B cell (primary cell): ENCODE data around the gene TPP1. TPM values are rescaled to one million over a fixed set of nuclear protein-coding genes. Genes with fewer than 3 reads are reported as not detected.

Source experiments
- ATAC-seq: fragments of 200-7000 bp; cut with Tn5 transposase; one replicate; pipeline ENCODE4 v1.10.0; 2021; ENCODE audit warnings: low read depth, mild to moderate bottlenecking, moderate number of reproducible peaks, moderate library complexity
- CTCF ChIA-PET: fragments of 350-600 bp; sonication (Branson Sonifier 250); formaldehyde crosslinking; loops from one replicate; lab custom pipeline; 2021; ENCODE audit warnings: antibody characterized with exemption, inconsistent platforms; lab: Charles Lee
- POLR2A ChIA-PET: fragments of 350-600 bp; sonication (Branson Sonifier 250); formaldehyde crosslinking; loops from one replicate; lab custom pipeline; 2021; ENCODE audit warnings: antibody characterized with exemption; lab: Charles Lee
- DNase-seq: peaks from one replicate; pipeline ENCODE4 v3.0.0; 2013
- H2AFZ ChIP-seq: 2 replicates; pipeline ENCODE4 v1.6.1; 2012; ENCODE audit warnings: mild to moderate bottlenecking, low read depth, low read length; ENCODE audit not compliant: insufficient read depth, poor library complexity, severe bottlenecking
- H3K27ac ChIP-seq, 2 donors: 1 replicate in 1 of 2; 2 replicates in 1 of 2; pipeline ENCODE4 v1.5.1; 2012 to 2013; ENCODE audit warnings: low read length in 2 of 2, mild to moderate bottlenecking in 2 of 2, moderate library complexity in 1 of 2
- H3K27me3 ChIP-seq, 4 experiments: fragments of 200-600 bp in 1 of 4; sonication (generic) in 1 of 4; replicated peaks in 1 of 4; 1 replicate in 2 of 4; 2 replicates in 2 of 4; pipeline versions ENCODE4 v1.6.1 to v1.7.0; 2013 to 2016; ENCODE audit warnings: low read length in 3 of 4, mild to moderate bottlenecking in 2 of 4, mixed read lengths in 1 of 4, moderate library complexity in 1 of 4; ENCODE audit not compliant: insufficient read depth in 4 of 4, control insufficient read depth in 3 of 4; ENCODE audit errors: control extremely low read depth in 1 of 4
- H3K36me3 ChIP-seq, 2 experiments: replicated peaks in 1 of 2; 1 replicate in 1 of 2; 2 replicates in 1 of 2; pipeline versions ENCODE4 v1.6.1 to v1.7.1; 2013; ENCODE audit warnings: low read length in 1 of 2; ENCODE audit not compliant: insufficient read depth in 2 of 2, control insufficient read depth in 1 of 2; ENCODE audit errors: control extremely low read depth in 1 of 2, extremely low read depth in 1 of 2
- H3K4me1 ChIP-seq, 2 donors: fragments of 200-600 bp in 1 of 2; sonication (generic) in 1 of 2; 1 replicate in 1 of 2; 2 replicates in 1 of 2; pipeline versions ENCODE4 v1.5.1 to v1.6.1; 2013 to 2017; ENCODE audit warnings: low read length in 2 of 2; ENCODE audit not compliant: control insufficient read depth in 2 of 2, insufficient read depth in 2 of 2
- H3K4me2 ChIP-seq: replicated peaks from 2 replicates; pipeline ENCODE3; 2012; ENCODE audit warnings: mild to moderate bottlenecking, low read depth, low read length; ENCODE audit not compliant: poor library complexity, severe bottlenecking
- H3K4me3 ChIP-seq, 5 experiments: fragments of 200-600 bp in 1 of 5; sonication (generic) in 1 of 5; 1 replicate in 3 of 5; 2 replicates in 2 of 5; pipeline versions ENCODE4 v1.5.1 to v1.7.0; 2011 to 2016; ENCODE audit warnings: low read length in 4 of 5, mild to moderate bottlenecking in 4 of 5, low read depth in 2 of 5, control low read depth in 1 of 5, moderate library complexity in 1 of 5; ENCODE audit not compliant: insufficient read depth in 1 of 5; ENCODE audit errors: control extremely low read depth in 1 of 5, extremely low read depth in 1 of 5
- H3K79me2 ChIP-seq: fragments of 200-600 bp; sonication (generic); one replicate; pipeline ENCODE4 v1.6.0; 2016; ENCODE audit warnings: low read length; ENCODE audit not compliant: control insufficient read depth, insufficient read depth
- H3K9ac ChIP-seq: fragments of 200-600 bp; sonication (generic); 2 replicates; pipeline ENCODE4 v1.6.1; 2017; ENCODE audit warnings: mild to moderate bottlenecking, low read length, moderate library complexity
- H3K9me3 ChIP-seq, 3 donors: one replicate each; pipeline versions ENCODE4 v1.6.1 to v1.7.1; 2013; ENCODE audit warnings: low read length in 2 of 3; ENCODE audit not compliant: control insufficient read depth in 2 of 3, insufficient read depth in 1 of 3; ENCODE audit errors: control extremely low read depth in 1 of 3
- H4K20me1 ChIP-seq: 2 replicates; pipeline ENCODE4 v1.6.0; 2012; ENCODE audit warnings: mild to moderate bottlenecking, low read length; ENCODE audit not compliant: insufficient read depth, control insufficient read depth, poor library complexity, severe bottlenecking
- H3K27ac Mint-ChIP-seq: one replicate; pipeline ENCODE4 v1.8.0; 2021; ENCODE audit warnings: mixed read lengths
- H3K27me3 Mint-ChIP-seq: one replicate; pipeline ENCODE4 v1.8.0; 2021; ENCODE audit warnings: mixed read lengths
- H3K4me1 Mint-ChIP-seq: one replicate; pipeline ENCODE4 v1.8.0; 2021; ENCODE audit warnings: mixed read lengths
- H3K4me3 Mint-ChIP-seq: one replicate; pipeline ENCODE4 v1.8.0; 2021; ENCODE audit warnings: mixed read lengths
- H3K9me3 Mint-ChIP-seq: one replicate; pipeline ENCODE4 v1.8.0; 2022; ENCODE audit warnings: mixed read lengths; ENCODE audit not compliant: insufficient read depth
- EZH2 ChIP-seq: IDR thresholded peaks from 2 replicates; pipeline ENCODE4 v1.6.1; 2012; ENCODE audit warnings: borderline replicate concordance, low read depth, mild to moderate bottlenecking, moderate library complexity, low read length; ENCODE audit not compliant: insufficient read depth, poor library complexity, severe bottlenecking
- WGBS: methylation state at CpG from one replicate; pipeline ENCODE4 v1.1.5; 2013; ENCODE audit warnings: missing lambda C conversion rate; ENCODE audit not compliant: insufficient coverage; 5-methylcytosine and 5-hydroxymethylcytosine counted together
- intact Hi-C: fragments of 100-400 bp; cut with micrococcal nuclease; formaldehyde crosslinking; loops from one replicate; pipeline ENCODE4 v1.10.0; 2022
- polyA plus RNA-seq: library from polyadenylated mRNA; depleted of rRNA; stranded (reverse); fragments of >200 nt; gene quantifications from 2 replicates; pipeline ENCODE4 v1.2.3, GENCODE V29; 2012
- total RNA-seq, 2 donors: library from RNA; stranded (reverse); fragments of 120-200 nt in 1 of 2; gene quantifications; 1 replicate in 1 of 2; 2 replicates in 1 of 2; pipeline versions ENCODE4 v1.2.3 to v1.2.4, GENCODE V29; 2013 to 2022
- TF ChIP-seq, protein P1 (sequence below): fragments of 200-600 bp; IDR thresholded peaks from one replicate; pipeline ENCODE4 v1.8.0; 2022; ENCODE audit warnings: antibody characterized with exemption, mild to moderate bottlenecking

Gene TPP1
- total and polyA plus RNA-seq, 2 donors (not counting 1 experiment from before 2014, with no cell fraction given) = 133 to 191 TPM

DNA sequence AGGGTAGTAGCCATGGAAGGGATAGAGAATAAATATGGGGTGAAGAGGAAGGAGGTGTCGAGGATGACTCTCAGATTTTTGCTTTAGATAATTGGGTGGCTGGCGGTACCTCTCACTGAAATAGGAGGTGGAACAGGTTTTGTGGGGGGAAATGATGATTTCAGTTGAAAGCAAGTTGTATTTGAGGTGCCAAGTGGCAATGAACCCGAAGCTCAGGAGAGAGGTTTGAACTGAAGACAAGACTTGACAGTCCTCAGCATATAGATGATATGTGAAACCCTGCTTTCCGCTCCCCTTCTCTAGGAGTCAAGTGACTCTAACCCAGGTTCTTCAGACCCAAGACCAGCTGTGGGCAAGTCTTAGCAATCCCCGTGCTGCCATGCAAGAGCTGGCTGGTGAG lies 49.5 kb downstream of the TPP1 start:
- Mint-ChIP-seq H3K27ac (no peak overlapping the region), H3K4me3 (no peak overlapping the region), H3K4me1 (no peaks in the 10 kb centered on the region), H3K27me3 (no peaks in the 10 kb centered on the region), H3K9me3 (no peaks in the 10 kb centered on the region)
- H3K9me3 ChIP-seq = no peaks in the 10 kb centered on the region
- intact Hi-C loops = no loop called here
- no peak overlapping the region for H3K4me3 ChIP-seq
- DNase-seq (no peak), ATAC-seq (no peak)
- H3K9ac ChIP-seq = no peak overlapping the region
- 88% methylated on average over 4 of the region's 5 CpGs for WGBS
- ChIA-PET CTCF (no interaction called here), POLR2A (no interaction called here)
- no peaks in the 10 kb centered on the region for H3K27me3 ChIP-seq
- H3K4me2 ChIP-seq = no peak overlapping the region
- no peaks in the 10 kb centered on the region for H3K4me1 ChIP-seq
- no peaks in the 10 kb centered on the region for H4K20me1 ChIP-seq
- TF ChIP-seq EZH2 = no peak
- TF ChIP-seq, protein P1, sequence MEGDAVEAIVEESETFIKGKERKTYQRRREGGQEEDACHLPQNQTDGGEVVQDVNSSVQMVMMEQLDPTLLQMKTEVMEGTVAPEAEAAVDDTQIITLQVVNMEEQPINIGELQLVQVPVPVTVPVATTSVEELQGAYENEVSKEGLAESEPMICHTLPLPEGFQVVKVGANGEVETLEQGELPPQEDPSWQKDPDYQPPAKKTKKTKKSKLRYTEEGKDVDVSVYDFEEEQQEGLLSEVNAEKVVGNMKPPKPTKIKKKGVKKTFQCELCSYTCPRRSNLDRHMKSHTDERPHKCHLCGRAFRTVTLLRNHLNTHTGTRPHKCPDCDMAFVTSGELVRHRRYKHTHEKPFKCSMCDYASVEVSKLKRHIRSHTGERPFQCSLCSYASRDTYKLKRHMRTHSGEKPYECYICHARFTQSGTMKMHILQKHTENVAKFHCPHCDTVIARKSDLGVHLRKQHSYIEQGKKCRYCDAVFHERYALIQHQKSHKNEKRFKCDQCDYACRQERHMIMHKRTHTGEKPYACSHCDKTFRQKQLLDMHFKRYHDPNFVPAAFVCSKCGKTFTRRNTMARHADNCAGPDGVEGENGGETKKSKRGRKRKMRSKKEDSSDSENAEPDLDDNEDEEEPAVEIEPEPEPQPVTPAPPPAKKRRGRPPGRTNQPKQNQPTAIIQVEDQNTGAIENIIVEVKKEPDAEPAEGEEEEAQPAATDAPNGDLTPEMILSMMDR = no peak
- H3K79me2 ChIP-seq = no peaks in the 10 kb centered on the region
- no peak overlapping the region for H2AFZ ChIP-seq
- no peaks in the 10 kb centered on the region for H3K36me3 ChIP-seq
- no peak overlapping the region for H3K27ac ChIP-seq

DNA sequence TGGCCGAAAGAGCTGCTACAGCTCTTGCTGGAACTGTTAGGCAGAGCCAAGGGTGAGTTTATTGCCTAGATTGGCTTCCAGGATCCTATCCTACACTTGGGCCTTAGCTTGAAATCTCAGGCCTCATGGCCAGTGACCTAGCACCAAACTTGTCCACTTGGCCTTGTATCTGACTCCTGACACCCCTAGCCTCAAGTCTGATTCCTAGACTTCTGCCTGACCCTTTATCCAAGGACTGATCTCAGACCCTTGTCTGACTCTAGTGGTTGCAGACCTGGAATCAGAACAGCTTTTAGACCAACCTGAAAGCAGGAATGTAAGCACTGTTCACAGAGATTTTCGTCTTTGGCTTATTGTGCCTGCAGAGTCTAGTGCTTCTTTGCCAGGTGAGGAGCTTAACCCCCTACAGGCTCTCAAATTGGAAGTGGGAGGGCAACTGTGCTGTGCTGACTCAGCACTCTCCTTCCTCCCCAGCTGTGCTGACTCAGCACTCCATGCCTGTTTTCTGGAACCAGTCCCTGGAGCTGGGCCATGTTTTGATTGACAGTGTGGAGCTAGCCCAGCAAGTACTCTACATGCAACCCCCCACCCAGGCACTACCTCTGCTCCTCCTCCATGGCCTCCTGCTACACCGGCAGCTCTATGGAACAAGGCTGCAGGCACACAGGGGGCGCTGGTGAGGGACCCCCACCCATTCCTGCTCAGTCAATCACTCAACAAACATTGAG lies 50.9 kb downstream of the TPP1 start:
- no peak for TF ChIP-seq EZH2
- TF ChIP-seq, protein P1 = no peak
- ChIA-PET POLR2A (no interaction called here), CTCF (no interaction called here)
- DNase-seq = no peak
- Histone ChIP-seq H3K79me2 (no peaks in the 10 kb centered on the region), H3K4me1 (no peaks in the 10 kb centered on the region), H4K20me1 (no peaks in the 10 kb centered on the region), H3K4me3 (no peak overlapping the region), H3K27me3 (no peaks in the 10 kb centered on the region), H3K27ac (no peak overlapping the region), H3K4me2 (no peak overlapping the region), H2AFZ (no peak overlapping the region), H3K36me3 (no peaks in the 10 kb centered on the region), H3K9ac (no peak overlapping the region), H3K9me3 (no peaks in the 10 kb centered on the region)
- Mint-ChIP-seq H3K27me3 (no peaks in the 10 kb centered on the region), H3K4me3 (no peak overlapping the region), H3K27ac (no peak overlapping the region), H3K4me1 (no peaks in the 10 kb centered on the region), H3K9me3 (no peaks in the 10 kb centered on the region)
- 95% methylated on average over 2 of the region's 4 CpGs for WGBS
- no peak for ATAC-seq
- intact Hi-C loops = no loop called here
